ENCODE results near the gene TCF12.

The TCF12 gene

GRCh38 chr15:57339321-57339720 lies 420.9 kb downstream of the TCF12 start:
- DNase-seq (ENCODE audit: low read depth): no peak
